WI38 (cell line): ENCODE data around the gene UGT1A6.
"Not testable (repeated sequence)": the region's sequence is repeated elsewhere in the genome, so short reads cannot be mapped to it uniquely, and the experiment has no call there.

Source experiments
- H3K4me3 ChIP-seq: 2 replicates; pipeline ENCODE4 v1.5.1; 2011; ENCODE audit warnings: low read depth, mild to moderate bottlenecking, control low read depth, low read length
- TF ChIP-seq, protein P1 (sequence below): IDR thresholded peaks from 2 replicates; pipeline ENCODE4 v1.5.1; 2012; ENCODE audit warnings: low read depth, mild to moderate bottlenecking, control low read depth, low read length

UGT1A6 gene

DNA sequence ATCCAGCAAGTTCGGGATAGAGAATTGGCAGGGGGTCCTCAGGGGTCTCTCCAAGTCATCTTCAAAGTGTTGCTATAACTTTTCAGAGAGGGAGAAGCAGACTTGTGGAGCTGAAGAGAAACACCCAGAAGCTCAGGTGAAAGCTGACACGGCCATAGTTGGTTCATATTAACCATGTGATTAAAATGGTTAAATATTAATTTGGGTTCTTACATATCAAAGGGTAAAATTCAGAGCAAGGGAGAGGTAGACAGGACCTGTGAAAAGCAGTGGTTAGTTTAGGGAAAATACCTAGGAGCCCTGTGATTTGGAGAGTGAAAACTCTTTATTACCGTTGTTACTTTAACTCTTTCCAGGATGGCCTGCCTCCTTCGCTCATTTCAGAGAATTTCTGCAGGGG is at the start of gene UGT1A6:
TSS of gene UGT1A6 (plus strand) at position 243 of the 400 bp plus-strand sequence. CDS start at position 358, 115 bp downstream.
- TF ChIP-seq, protein P1, sequence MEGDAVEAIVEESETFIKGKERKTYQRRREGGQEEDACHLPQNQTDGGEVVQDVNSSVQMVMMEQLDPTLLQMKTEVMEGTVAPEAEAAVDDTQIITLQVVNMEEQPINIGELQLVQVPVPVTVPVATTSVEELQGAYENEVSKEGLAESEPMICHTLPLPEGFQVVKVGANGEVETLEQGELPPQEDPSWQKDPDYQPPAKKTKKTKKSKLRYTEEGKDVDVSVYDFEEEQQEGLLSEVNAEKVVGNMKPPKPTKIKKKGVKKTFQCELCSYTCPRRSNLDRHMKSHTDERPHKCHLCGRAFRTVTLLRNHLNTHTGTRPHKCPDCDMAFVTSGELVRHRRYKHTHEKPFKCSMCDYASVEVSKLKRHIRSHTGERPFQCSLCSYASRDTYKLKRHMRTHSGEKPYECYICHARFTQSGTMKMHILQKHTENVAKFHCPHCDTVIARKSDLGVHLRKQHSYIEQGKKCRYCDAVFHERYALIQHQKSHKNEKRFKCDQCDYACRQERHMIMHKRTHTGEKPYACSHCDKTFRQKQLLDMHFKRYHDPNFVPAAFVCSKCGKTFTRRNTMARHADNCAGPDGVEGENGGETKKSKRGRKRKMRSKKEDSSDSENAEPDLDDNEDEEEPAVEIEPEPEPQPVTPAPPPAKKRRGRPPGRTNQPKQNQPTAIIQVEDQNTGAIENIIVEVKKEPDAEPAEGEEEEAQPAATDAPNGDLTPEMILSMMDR, result no peak
- H3K4me3 ChIP-seq, result no peak within 1 kb of the TSS

DNA sequence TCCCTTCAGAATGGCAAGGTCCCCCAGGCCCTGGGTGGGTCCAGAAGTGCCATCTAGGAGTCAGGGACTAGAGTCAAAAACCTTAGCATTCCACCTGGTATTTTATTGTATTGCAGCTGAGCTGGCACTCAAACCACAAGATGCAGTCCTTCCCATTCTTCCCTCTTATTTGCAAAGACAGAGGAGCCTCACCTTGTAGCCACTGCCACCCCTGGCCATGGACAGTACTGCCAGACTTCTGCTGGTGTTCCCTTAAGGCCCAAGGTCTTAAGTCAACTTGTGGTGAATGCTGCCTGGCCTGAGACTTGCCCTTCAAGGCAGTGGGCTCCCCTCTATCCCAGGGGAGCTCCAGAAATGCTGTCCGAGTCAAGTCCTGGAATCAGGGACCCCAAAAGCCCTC is 49.6 kb upstream of the UGT1A6 start:
- TF ChIP-seq, protein P1, result no peak
- no peak overlapping the region for H3K4me3 ChIP-seq

DNA sequence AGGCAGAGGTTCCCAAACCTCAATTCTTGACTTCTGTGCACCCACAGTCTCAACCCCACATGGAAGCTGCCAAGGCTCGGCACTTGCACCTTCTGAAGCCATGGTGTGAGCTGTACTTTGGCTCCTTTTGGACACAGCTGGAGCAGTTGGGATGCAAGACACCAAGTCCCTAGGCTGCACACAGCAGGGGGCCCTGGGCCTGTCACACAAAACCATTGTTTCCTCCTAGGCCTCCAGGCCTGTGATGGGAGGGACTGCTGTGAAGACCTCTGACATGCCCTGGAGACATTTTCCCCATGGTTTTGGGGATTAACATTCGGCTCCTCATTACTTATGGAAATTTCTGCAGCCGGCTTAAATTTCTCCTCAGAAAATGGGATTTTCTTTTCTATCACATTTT is 46.7 kb upstream of the UGT1A6 start:
- not testable (repeated sequence) for H3K4me3 ChIP-seq

DNA sequence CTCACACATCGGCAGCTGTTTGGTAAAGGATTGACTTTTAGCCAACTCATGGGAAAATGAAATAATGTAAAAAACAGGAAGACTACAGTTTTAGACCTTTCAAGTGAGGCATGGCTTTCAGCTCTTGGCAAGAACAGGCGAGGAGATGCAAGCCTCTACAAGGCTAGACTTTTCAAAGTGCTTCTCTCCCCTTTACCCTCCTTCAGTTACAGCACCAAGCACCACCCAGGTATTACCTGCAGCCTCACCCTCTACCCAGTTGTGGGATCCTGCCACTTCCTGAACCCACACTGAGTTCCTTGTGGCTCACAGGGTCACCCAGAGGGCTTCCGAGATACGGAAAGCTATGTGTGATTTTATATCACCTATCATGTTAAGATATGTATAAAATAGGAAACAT is 41.7 kb upstream of the UGT1A6 start:
- no peak overlapping the region for H3K4me3 ChIP-seq
- TF ChIP-seq, protein P1, result no peak

DNA sequence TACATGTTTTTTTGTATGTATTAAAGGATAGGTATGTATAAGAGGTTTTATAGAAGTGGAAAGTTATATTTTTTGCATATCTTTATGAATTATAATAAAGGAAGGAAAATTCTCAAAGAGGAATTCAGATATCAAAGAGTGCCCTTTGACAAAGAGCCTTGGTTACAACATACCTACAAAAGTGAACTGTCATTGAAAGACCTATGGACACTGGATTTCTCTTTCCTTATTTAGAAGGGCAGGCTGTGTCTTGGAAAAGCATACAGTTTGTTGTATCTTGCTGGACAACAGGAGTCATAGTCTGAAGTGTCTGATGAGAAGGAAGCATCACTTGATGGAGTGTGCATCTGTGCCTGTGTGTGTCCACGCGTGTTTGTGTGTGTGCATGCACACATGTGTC is 41.3 kb upstream of the UGT1A6 start:
- TF ChIP-seq, protein P1, result no peak
- H3K4me3 ChIP-seq, result no peak overlapping the region

DNA sequence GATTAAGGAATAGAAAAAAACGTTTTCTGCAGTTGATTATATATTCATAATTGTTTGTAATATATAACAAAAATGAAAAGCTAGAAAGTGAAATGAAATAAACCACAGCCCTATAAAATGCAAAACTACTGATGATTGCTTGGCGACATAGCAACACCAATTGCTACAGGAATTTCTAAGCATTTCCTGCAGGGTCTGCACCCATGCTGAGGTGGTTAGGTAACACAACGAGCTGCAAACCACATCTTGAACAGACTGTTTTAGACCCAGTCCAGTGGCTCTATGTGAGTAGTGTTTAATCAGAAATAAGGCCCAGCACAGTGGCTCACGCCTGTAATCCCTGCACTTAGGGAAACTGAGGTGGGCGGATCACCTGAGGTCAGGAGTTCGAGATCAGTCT is 38.2 kb upstream of the UGT1A6 start:
- no peak overlapping the region for H3K4me3 ChIP-seq

DNA sequence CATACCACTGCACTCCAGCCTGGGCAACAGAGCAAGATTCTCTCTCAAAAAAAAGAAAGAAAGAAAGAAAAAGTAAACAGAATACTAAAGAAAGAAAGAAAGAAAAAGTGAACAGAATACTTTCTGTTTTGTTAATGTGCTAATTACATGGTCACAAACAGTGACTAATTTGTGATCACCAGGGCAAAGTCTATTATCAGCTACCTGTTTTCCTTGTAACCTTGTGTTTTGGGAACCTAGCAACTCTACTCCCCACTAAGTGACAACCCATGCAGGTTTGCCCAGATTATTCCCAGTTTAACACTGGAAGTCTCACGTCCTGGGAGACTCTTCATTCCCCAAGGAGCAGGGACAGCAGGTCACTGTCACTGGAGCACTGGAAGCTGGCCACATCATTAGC is 37.6 kb upstream of the UGT1A6 start:
- H3K4me3 ChIP-seq, result no peak overlapping the region
- TF ChIP-seq, protein P1, result no peak

More for the DNA sequence above, 38.2 kb upstream of the UGT1A6 start:
- TF ChIP-seq, protein P1, result no peak

DNA sequence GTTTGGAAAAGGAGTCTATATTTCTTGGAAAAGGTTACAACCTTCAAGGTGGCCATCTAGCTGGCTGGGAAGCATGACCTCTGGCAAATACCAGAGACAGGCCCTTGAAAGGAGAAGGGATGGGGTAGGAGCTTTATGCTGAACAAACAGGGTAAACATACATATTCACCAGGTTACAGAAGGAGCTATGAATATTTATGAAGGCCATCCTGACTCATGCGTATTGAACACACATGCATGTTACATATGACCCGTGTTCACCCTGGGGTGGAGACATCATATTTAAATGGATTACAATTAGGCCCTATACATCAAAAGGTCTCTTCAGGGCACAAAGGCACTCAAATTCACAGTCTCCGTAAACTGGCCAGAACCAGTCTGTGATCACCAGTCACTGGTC is 36.7 kb upstream of the UGT1A6 start:
- not testable (repeated sequence) for H3K4me3 ChIP-seq
